Body of pancreas (tissue), 4 donors: ENCODE results near the gene GRM8. TPM values are rescaled to one million over a fixed set of nuclear protein-coding genes. Genes with fewer than 3 reads are reported as not detected.
A peak's percentile ranks its signal among the peaks of the same experiment; 100 is the strongest.

Experiments
- ATAC-seq: fragments of 150-250 bp; one replicate; pipeline ENCODE4 v1.9.1; 2016
- DNase-seq, 4 donors: peaks; one replicate each; pipeline ENCODE4 v3.0.0-alpha.2; 2019
- H3K27ac ChIP-seq, 4 donors: fragments of 200-600 bp; sonication (generic); 1 replicate in 3 of 4; 2 replicates in 1 of 4; pipeline versions ENCODE4 v1.5.1 to v1.6.1; 2016 to 2019; ENCODE audit warnings: mild to moderate bottlenecking in 1 of 4, mixed read lengths in 1 of 4, moderate library complexity in 1 of 4
- H3K27me3 ChIP-seq, 2 donors: fragments of 200-600 bp; sonication (generic); one replicate each; pipeline ENCODE4 v1.6.0; 2016; ENCODE audit warnings: mild to moderate bottlenecking in 1 of 2
- H3K36me3 ChIP-seq, 2 donors: fragments of 200-600 bp; sonication (generic); replicated peaks in 1 of 2; 2 replicates each; pipeline ENCODE4 v1.5.1; 2016; ENCODE audit warnings: low read depth in 2 of 2; ENCODE audit not compliant: insufficient read depth in 1 of 2
- H3K4me1 ChIP-seq: fragments of 200-600 bp; sonication (generic); one replicate; pipeline ENCODE4 v1.6.0; 2016
- H3K4me3 ChIP-seq, 2 donors: fragments of 200-600 bp; sonication (generic); 1 replicate in 1 of 2; 2 replicates in 1 of 2; pipeline ENCODE4 v1.5.1; 2016 to 2019
- H3K9me3 ChIP-seq, 3 donors: fragments of 200-600 bp; sonication (generic); 1 replicate in 2 of 3; 2 replicates in 1 of 3; pipeline ENCODE4 v1.5.1; 2016
- CTCF ChIP-seq, 7 experiments: fragments of 450-650 bp in 4 of 7; fragments of 200-600 bp in 3 of 7; sonication (generic) in 3 of 7; IDR thresholded peaks; one replicate each; pipeline ENCODE4 v1.5.1; 2016 to 2019; ENCODE audit warnings: antibody characterized with exemption in 7 of 7
- POLR2A ChIP-seq, 3 donors: fragments of 450-650 bp; IDR thresholded peaks; one replicate each; pipeline ENCODE4 v1.6.1; 2016; ENCODE audit warnings: antibody characterized with exemption in 3 of 3, mild to moderate bottlenecking in 2 of 3
- WGBS, 2 donors: methylation state at CpG; one replicate each; pipeline ENCODE4 v1.1.5; 2017; 5-methylcytosine and 5-hydroxymethylcytosine counted together
- intact Hi-C: fragments of 100-400 bp; cut with DNase I; formaldehyde crosslinking; loops from one replicate; pipeline ENCODE4 v1.15.1; 2023
- total RNA-seq, 2 donors: library from RNA; depleted of rRNA; stranded (reverse); fragments of >200 nt; gene quantifications; one replicate each; pipeline ENCODE4 v1.1.0, GENCODE V29; 2016

GRM8 gene
- total RNA-seq, 2 donors from 2014 or later, result 2.3 TPM; not detected in 1

- Histone ChIP-seq H3K27me3 (no peaks in the 10 kb centered on the region), H3K9me3 (no peaks in the 10 kb centered on the region), H3K27ac (no peak overlapping the region), H3K36me3 (no peaks in the 10 kb centered on the region), H3K4me1 (no peaks in the 10 kb centered on the region), H3K4me3 (no peak overlapping the region)
- intact Hi-C loops, result no loop called here
- DNase-seq (no peak), ATAC-seq (no peak)
- 57 to 58% methylated on average over 4 of the region's 4 CpGs for WGBS, 2 donors
- TF ChIP-seq CTCF (IDR thresholded peaks at IDR 0.05) (no peak), POLR2A (IDR thresholded peaks at IDR 0.05) (no peak)
Measured at GRCh38 chr7:127123220-127123619, 129.5 kb downstream of the GRM8 start.

GRCh38 chr7:127119517-127119916 lies 133.2 kb downstream of the GRM8 start:
- TF ChIP-seq POLR2A (IDR thresholded peaks at IDR 0.05) (no peak), CTCF (IDR thresholded peaks at IDR 0.05) (no peak)
- Histone ChIP-seq H3K27ac (no peak overlapping the region), H3K27me3 (no peaks in the 10 kb centered on the region), H3K36me3 (no peaks in the 10 kb centered on the region), H3K9me3 (no peaks in the 10 kb centered on the region), H3K4me3 (no peak overlapping the region), H3K4me1 (no peaks in the 10 kb centered on the region)
- no peak for DNase-seq
- WGBS, 2 donors, result 68 to 74% methylated on average over 2 of the region's 2 CpGs
- intact Hi-C loops, result no loop called here
- ATAC-seq, result no peak

GRCh38 chr7:127114742-127115265 lies 137.9 kb downstream of the GRM8 start:
- Histone ChIP-seq H3K27ac (no peak overlapping the region), H3K27me3 (no peaks in the 10 kb centered on the region), H3K9me3 (no peaks in the 10 kb centered on the region), H3K4me3 (no peak overlapping the region), H3K36me3 (no peaks in the 10 kb centered on the region), H3K4me1 (no peaks in the 10 kb centered on the region)
- 69 to 72% methylated on average over 3 of the region's 3 CpGs for WGBS, 2 donors
- intact Hi-C loops, result no loop called here
- no peak for ATAC-seq
- DNase-seq, result no peak
- TF ChIP-seq CTCF (IDR thresholded peaks at IDR 0.05), result no peak
- TF ChIP-seq POLR2A (IDR thresholded peaks at IDR 0.05), result no peak

- Histone ChIP-seq H3K27ac (peak overlapping the region in 1 of 4 donors; percentile 1), H3K9me3 (no peaks in the 10 kb centered on the region), H3K36me3 (no peaks in the 10 kb centered on the region), H3K4me3 (no peak overlapping the region), H3K4me1 (no peaks in the 10 kb centered on the region), H3K27me3 (no peaks in the 10 kb centered on the region)
- peak; percentile 59 to 71 (median 66) for DNase-seq
- WGBS, 2 donors, result 18 to 21% methylated on average over 5 of the region's 5 CpGs
- TF ChIP-seq CTCF (IDR thresholded peaks at IDR 0.05) (peak; percentile 5 to 71 (median 41)), POLR2A (IDR thresholded peaks at IDR 0.05) (no peak)
- peak; percentile 56 for ATAC-seq
- intact Hi-C loops, result no loop called here
Measured at GRCh38 chr7:127107601-127108007, 145.1 kb downstream of the GRM8 start.

- H3K9me3 ChIP-seq, result no peaks in the 10 kb centered on the region
- ATAC-seq (no peak), DNase-seq (no peak)
- TF ChIP-seq POLR2A (IDR thresholded peaks at IDR 0.05) (no peak), CTCF (IDR thresholded peaks at IDR 0.05) (no peak)
- intact Hi-C loops, result no loop called here
- H3K27me3 ChIP-seq, result no peaks in the 10 kb centered on the region
- H3K27ac ChIP-seq, result no peak overlapping the region
- H3K4me3 ChIP-seq, result no peak overlapping the region
- H3K36me3 ChIP-seq, result no peaks in the 10 kb centered on the region
- WGBS, 2 donors, result 83% methylated on average over 4 of the region's 4 CpGs
- H3K4me1 ChIP-seq, result no peaks in the 10 kb centered on the region
Measured at GRCh38 chr7:127093340-127093739, 159.4 kb downstream of the GRM8 start.
